Neutrophil (primary cell): ENCODE measurements around the gene EGFR.

Experiments used
- H3K27ac ChIP-seq: fragments of 200-600 bp; sonication (generic); 2 replicates; pipeline ENCODE4 v1.5.1; 2016; ENCODE audit warnings: mild to moderate bottlenecking, moderate library complexity
- H3K27me3 ChIP-seq: fragments of 200-600 bp; sonication (generic); 2 replicates; pipeline ENCODE4 v1.6.0; 2016; ENCODE audit warnings: mild to moderate bottlenecking
- H3K36me3 ChIP-seq: fragments of 200-600 bp; sonication (generic); 2 replicates; pipeline ENCODE4 v1.5.1; 2017
- H3K4me1 ChIP-seq, 2 experiments: fragments of 200-600 bp in 1 of 2; sonication (generic) in 1 of 2; 1 replicate in 1 of 2; 2 replicates in 1 of 2; pipeline versions ENCODE4 v1.5.1 to v1.6.1; 2013 to 2016; ENCODE audit warnings: low read depth in 1 of 2, low read length in 1 of 2, mild to moderate bottlenecking in 1 of 2, moderate library complexity in 1 of 2; ENCODE audit not compliant: control insufficient read depth in 1 of 2, insufficient read depth in 1 of 2
- H3K4me3 ChIP-seq, 2 experiments: fragments of 200-600 bp in 1 of 2; sonication (generic) in 1 of 2; 1 replicate in 1 of 2; 2 replicates in 1 of 2; pipeline ENCODE4 v1.5.1; 2013 to 2016; ENCODE audit warnings: low read depth in 1 of 2, low read length in 1 of 2, mild to moderate bottlenecking in 1 of 2, moderate library complexity in 1 of 2
- H3K9me3 ChIP-seq: fragments of 200-600 bp; sonication (generic); 2 replicates; pipeline ENCODE4 v1.5.1; 2016
- TF ChIP-seq, protein P1 (sequence below): fragments of 200-600 bp; sonication (generic); IDR thresholded peaks from 2 replicates; pipeline ENCODE4 v1.5.1; 2016; ENCODE audit warnings: antibody characterized with exemption

The EGFR gene

DNA sequence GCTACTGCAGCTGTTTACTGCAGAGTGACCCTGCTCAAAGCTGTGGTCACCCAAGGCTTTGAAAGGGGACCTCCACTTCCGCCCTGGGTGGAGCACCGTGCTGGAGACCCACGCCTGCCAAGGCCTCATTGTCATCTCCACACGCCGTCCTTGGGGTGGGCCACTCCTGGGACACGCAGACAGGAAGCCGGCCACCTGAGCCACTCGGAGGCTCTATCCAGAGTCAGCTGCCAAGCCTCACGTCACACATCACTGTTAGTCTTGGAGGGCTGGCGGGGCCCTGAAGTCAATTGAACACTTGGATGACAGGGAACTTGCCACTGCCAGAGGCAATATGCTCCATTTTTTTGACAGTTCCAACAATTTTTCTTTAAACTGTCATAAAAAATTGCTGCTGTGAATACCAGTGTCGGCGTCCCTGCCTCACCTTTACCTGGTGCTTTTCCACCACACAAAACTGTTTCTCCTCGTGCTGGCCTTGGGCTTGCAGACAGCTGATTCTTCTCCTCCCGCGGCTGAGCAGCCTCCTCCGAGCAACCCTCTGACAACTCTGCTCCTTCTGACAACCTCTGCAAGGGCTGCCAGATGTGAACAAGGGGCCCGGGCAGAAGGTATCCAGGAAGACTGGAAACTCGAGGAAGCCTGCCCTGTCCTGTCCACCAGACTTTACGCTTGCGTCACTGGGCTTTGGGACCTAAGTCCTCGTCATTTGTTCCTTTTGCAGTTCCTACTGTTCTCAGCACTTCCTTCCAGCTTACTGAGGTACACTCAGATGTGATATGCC, 81.9 kb downstream of the EGFR start:
- no peak overlapping the region for H3K4me3 ChIP-seq
- TF ChIP-seq, protein P1, sequence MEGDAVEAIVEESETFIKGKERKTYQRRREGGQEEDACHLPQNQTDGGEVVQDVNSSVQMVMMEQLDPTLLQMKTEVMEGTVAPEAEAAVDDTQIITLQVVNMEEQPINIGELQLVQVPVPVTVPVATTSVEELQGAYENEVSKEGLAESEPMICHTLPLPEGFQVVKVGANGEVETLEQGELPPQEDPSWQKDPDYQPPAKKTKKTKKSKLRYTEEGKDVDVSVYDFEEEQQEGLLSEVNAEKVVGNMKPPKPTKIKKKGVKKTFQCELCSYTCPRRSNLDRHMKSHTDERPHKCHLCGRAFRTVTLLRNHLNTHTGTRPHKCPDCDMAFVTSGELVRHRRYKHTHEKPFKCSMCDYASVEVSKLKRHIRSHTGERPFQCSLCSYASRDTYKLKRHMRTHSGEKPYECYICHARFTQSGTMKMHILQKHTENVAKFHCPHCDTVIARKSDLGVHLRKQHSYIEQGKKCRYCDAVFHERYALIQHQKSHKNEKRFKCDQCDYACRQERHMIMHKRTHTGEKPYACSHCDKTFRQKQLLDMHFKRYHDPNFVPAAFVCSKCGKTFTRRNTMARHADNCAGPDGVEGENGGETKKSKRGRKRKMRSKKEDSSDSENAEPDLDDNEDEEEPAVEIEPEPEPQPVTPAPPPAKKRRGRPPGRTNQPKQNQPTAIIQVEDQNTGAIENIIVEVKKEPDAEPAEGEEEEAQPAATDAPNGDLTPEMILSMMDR: no peak
- no peaks in the 10 kb centered on the region for H3K4me1 ChIP-seq
- H3K27ac ChIP-seq: no peak overlapping the region
- no peaks in the 10 kb centered on the region for H3K27me3 ChIP-seq
- no peaks in the 10 kb centered on the region for H3K9me3 ChIP-seq
- H3K36me3 ChIP-seq: no peaks in the 10 kb centered on the region

DNA sequence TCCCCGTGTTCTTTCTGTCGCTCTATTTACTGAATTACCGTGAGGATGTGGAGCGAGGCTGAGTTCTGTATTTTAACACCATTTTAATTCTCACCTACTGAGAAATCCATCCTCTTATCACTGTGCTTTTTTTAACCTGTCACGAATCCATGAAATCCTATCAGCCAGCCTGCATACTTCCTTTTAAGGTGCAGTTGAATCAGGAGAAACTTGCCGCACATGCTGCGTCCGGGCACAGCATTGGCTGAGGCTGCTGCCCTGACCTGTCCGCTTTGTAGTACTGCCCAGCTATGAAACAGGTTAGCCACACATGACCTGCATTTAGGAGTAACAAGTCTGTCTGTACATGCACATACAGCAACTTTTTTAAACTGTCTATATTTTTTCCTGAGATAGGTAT, 82.5 kb downstream of the EGFR start:
- Histone ChIP-seq H3K9me3 (no peaks in the 10 kb centered on the region), H3K4me3 (no peak overlapping the region), H3K27me3 (no peaks in the 10 kb centered on the region), H3K27ac (no peak overlapping the region), H3K36me3 (no peaks in the 10 kb centered on the region), H3K4me1 (no peaks in the 10 kb centered on the region)
- TF ChIP-seq, protein P1: no peak

DNA sequence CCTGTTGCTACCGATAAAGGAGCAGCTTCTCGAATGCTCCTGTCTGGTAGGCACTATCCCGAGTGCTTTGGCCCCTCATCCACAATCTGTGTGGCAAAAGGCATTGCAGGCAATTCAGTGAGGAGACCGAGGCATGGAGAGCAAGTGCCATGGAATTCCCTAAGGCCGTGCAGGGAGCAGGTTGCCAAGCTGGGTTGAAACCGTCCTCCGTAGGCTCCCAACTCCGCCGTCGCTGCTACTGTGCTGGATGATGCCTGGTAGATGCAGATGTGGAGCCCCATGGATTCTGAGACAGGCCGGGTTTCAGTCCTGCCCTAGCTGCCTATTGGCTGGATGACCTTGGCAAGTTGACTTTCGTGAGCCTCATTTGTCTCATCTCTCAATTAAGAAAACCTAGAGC, 85.3 kb downstream of the EGFR start:
- Histone ChIP-seq H3K4me1 (no peaks in the 10 kb centered on the region), H3K4me3 (no peak overlapping the region)
- TF ChIP-seq, protein P1: no peak

DNA sequence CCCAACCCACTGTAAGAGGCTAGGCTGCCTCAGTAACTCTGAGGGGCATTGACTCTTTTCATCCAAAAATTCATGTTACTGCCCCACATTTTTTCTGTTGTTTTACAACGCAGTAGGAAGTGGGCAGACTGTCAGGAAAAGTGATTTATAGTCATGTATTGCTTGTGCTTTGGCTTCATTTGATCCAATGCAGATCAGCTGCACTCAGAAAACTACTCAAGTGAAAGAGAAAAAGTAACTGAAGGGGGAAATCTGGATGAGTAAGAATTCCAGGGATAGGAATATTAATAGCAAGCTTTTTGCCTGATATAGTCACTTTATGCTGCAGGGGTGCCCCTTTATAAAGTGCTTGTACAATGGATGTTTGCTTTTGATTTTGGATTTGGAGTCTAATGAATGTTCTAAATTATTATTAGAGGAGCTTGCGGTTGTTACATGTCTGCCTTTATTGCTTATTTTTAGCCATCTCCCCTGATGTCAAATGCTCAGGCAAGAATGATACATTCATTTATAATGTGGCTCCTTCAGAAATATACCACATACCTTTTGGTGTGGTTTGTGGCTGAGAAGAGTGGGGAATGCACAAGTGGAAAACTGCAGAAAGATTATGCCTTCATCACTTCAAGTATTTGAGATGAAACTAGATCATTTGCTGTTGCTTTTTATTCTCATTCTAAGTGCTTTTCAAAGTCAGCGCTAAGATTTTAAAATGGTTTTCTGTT, 86.1 kb downstream of the EGFR start:
- Histone ChIP-seq H3K27me3 (no peaks in the 10 kb centered on the region), H3K4me1 (no peaks in the 10 kb centered on the region)

More for the DNA sequence above, 85.3 kb downstream of the EGFR start:
- H3K9me3 ChIP-seq: no peaks in the 10 kb centered on the region
- no peaks in the 10 kb centered on the region for H3K36me3 ChIP-seq
- no peaks in the 10 kb centered on the region for H3K27me3 ChIP-seq
- no peak overlapping the region for H3K27ac ChIP-seq

DNA sequence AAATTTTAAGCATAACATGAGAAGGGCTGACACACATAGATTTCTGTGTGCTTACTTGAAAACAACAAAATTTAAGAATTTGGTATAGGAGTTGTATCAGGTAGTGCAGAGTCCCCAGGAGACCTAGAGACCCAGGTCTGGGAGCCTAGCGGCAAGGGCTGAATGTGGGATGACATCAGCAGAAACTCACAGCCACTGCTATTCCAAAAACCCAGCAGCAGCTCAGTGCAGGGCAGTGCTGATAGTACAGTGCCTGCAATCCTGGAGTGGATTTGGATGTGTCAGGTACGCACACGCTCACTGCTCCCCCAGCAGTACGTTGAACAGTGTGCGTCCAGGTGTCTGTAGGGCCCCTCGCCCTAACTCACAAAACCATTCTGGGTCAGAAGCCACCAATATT, 87.1 kb downstream of the EGFR start:
- TF ChIP-seq, protein P1: no peak
- H3K4me1 ChIP-seq: no peaks in the 10 kb centered on the region
- no peak overlapping the region for H3K4me3 ChIP-seq
- H3K36me3 ChIP-seq: no peaks in the 10 kb centered on the region
- H3K27ac ChIP-seq: no peak overlapping the region
- H3K9me3 ChIP-seq: no peaks in the 10 kb centered on the region
- H3K27me3 ChIP-seq: no peaks in the 10 kb centered on the region

More for the DNA sequence above, 86.1 kb downstream of the EGFR start:
- Histone ChIP-seq H3K36me3 (no peaks in the 10 kb centered on the region), H3K27ac (no peak overlapping the region), H3K9me3 (no peaks in the 10 kb centered on the region), H3K4me3 (no peak overlapping the region)
- TF ChIP-seq, protein P1: no peak
